NB4 (cell line): ENCODE data around the gene CYP4F22.

ENCODE experiments used
- CTCF ChIP-seq: IDR thresholded peaks from one replicate; pipeline ENCODE4 v1.5.1; 2012; ENCODE audit warnings: low read depth, low read length
- POLR2A ChIP-seq: IDR thresholded peaks from 2 replicates; pipeline ENCODE4 v1.6.1; 2011; ENCODE audit warnings: mild to moderate bottlenecking; ENCODE audit not compliant: insufficient read length; ENCODE audit errors: extremely low read depth

DNA sequence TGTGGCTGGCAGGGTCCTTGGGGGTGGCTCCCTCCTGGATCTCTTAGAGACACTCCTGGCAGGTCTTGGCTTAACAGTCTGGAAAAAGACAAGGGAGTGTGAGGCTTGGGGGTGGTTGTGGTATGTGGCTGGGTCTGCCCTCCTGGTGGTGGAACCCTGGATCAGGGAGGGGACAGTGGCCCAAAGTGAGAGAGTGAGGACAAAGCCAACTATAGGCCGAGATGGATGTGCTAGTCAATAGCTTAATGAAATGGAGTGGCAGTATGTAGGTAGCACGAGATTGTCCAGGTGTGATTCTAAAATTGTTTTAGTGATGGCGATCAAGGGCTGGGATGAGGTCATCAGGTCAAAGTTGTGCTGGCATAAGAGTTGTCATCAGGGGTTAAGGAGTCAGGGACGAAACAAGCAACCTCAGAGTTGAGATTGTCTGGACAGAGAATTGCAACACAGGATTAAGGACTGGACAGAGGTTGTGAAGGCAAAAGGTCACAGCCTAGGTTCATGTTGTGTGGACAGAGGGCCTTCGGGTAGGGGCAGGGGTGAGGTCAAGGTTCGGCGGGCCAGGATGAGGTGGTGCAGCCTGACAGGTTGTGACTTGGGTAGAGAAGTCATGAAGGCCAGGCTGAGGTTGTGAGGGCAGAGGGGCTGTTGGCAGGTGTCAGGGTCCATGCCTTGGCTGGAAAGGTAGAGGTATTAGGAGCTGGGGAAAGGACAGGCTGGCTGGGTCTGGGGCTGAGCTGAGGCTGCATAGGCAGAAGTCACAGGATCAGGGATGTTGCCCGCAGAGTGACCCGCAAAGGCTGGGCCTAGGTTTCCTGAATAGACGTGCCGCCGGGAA lies 39.4 kb upstream of the CYP4F22 start:
- TF ChIP-seq CTCF (no peak), POLR2A (no peak)
